ENCODE results near the gene MYH11. TPM values are rescaled to one million over a fixed set of nuclear protein-coding genes. Genes with fewer than 3 reads are reported as not detected.

MYH11 gene
- total RNA-seq, 1 experiment from 2014 or later, result not detected

GRCh38 chr16:15760129-15760528 is 96.7 kb downstream of the MYH11 start:
- no peaks in the 10 kb centered on the region for H3K27me3 ChIP-seq (replicated peaks; ENCODE audit: control insufficient read depth, insufficient read depth, low read length)
- H3K4me1 Mint-ChIP-seq (ENCODE audit: low read depth, unreplicated experiment), result no peaks in the 10 kb centered on the region
- H3K4me3 ChIP-seq (ENCODE audit: low read depth, low read length), result no peak overlapping the region
- BruUV-seq (replicated peaks), result no TSS peak
- POLR2A ChIA-PET, result no interaction called here
- DNase-seq, result no peak
- H3K36me3 ChIP-seq (ENCODE audit: control insufficient read depth, insufficient read depth, low read length), result no peaks in the 10 kb centered on the region
- H3K9me3 Mint-ChIP-seq (ENCODE audit: unreplicated experiment), result peaks cover 9% of the 10 kb centered on the region
- TF ChIP-seq CTCF (IDR thresholded peaks at IDR 0.05; ENCODE audit: insufficient read depth in 1 of 2, low read depth in 1 of 2, low read length in 1 of 2, severe bottlenecking in 1 of 2, unreplicated experiment in 1 of 2), result no peak
- H3K4me3 Mint-ChIP-seq (ENCODE audit: unreplicated experiment), result no peak overlapping the region
- CTCF ChIA-PET, result no interaction called here
- no peaks in the 10 kb centered on the region for H3K9me3 ChIP-seq
- peaks cover 10% of the 10 kb centered on the region for H3K27me3 Mint-ChIP-seq (ENCODE audit: insufficient read depth, unreplicated experiment)
- intact Hi-C loops (cut with micrococcal nuclease; ENCODE audit: unreplicated experiment), result no loop called here
- no peaks in the 10 kb centered on the region for H3K36me3 Mint-ChIP-seq (ENCODE audit: insufficient read depth, unreplicated experiment)
- H3K4me1 ChIP-seq, result no peaks in the 10 kb centered on the region
- no peak overlapping the region for H3K27ac Mint-ChIP-seq (ENCODE audit: unreplicated experiment)

- intact Hi-C loops (cut with micrococcal nuclease; ENCODE audit: unreplicated experiment), result loop anchor here (5.0 kb wide), 1 partner anchor 172 kb away; no protein-coding TSS in a partner anchor
- Histone ChIP-seq H3K4me1 (no peaks in the 10 kb centered on the region), H3K4me3 (ENCODE audit: low read depth, low read length) (no peak overlapping the region), H3K9me3 (no peaks in the 10 kb centered on the region), H3K36me3 (ENCODE audit: control insufficient read depth, insufficient read depth, low read length) (no peaks in the 10 kb centered on the region), H3K27me3 (replicated peaks; ENCODE audit: control insufficient read depth, insufficient read depth, low read length) (no peaks in the 10 kb centered on the region)
- no peaks in the 10 kb centered on the region for H3K4me1 Mint-ChIP-seq (ENCODE audit: low read depth, unreplicated experiment)
- no peaks in the 10 kb centered on the region for H3K36me3 Mint-ChIP-seq (ENCODE audit: insufficient read depth, unreplicated experiment)
- BruUV-seq (replicated peaks), result no TSS peak
- CTCF ChIA-PET, result no interaction called here
- no peak for TF ChIP-seq CTCF (IDR thresholded peaks at IDR 0.05; ENCODE audit: insufficient read depth in 1 of 2, low read depth in 1 of 2, low read length in 1 of 2, severe bottlenecking in 1 of 2, unreplicated experiment in 1 of 2)
- POLR2A ChIA-PET, result no interaction called here
- H3K27ac Mint-ChIP-seq (ENCODE audit: unreplicated experiment), result no peak overlapping the region
- peaks cover 9% of the 10 kb centered on the region for H3K9me3 Mint-ChIP-seq (ENCODE audit: unreplicated experiment)
- peaks cover 8% of the 10 kb centered on the region for H3K27me3 Mint-ChIP-seq (ENCODE audit: insufficient read depth, unreplicated experiment)
- H3K4me3 Mint-ChIP-seq (ENCODE audit: unreplicated experiment), result no peak overlapping the region
- DNase-seq, result no peak
These were observed 97.8 kb downstream of the MYH11 start for GRCh38 chr16:15759070-15759469.

- POLR2A ChIA-PET, result no interaction called here
These were observed 99.1 kb downstream of the MYH11 start for GRCh38 chr16:15757630-15758251.

More at GRCh38 chr16:15757630-15758251, 99.1 kb downstream of the MYH11 start:
- Mint-ChIP-seq H3K27me3 (ENCODE audit: insufficient read depth, unreplicated experiment) (peaks cover 8% of the 10 kb centered on the region), H3K4me3 (ENCODE audit: unreplicated experiment) (no peak overlapping the region), H3K36me3 (ENCODE audit: insufficient read depth, unreplicated experiment) (no peaks in the 10 kb centered on the region), H3K27ac (ENCODE audit: unreplicated experiment) (no peak overlapping the region), H3K9me3 (ENCODE audit: unreplicated experiment) (peaks cover 9% of the 10 kb centered on the region), H3K4me1 (ENCODE audit: low read depth, unreplicated experiment) (no peaks in the 10 kb centered on the region)
- no peaks in the 10 kb centered on the region for H3K4me1 ChIP-seq
- no peaks in the 10 kb centered on the region for H3K36me3 ChIP-seq (ENCODE audit: control insufficient read depth, insufficient read depth, low read length)
- TF ChIP-seq CTCF (IDR thresholded peaks at IDR 0.05; ENCODE audit: insufficient read depth in 1 of 2, low read depth in 1 of 2, low read length in 1 of 2, severe bottlenecking in 1 of 2, unreplicated experiment in 1 of 2), result no peak
- no peak for DNase-seq
- CTCF ChIA-PET, result interaction anchor here (0.6 to 1.0 kb wide), 2 partner anchors 11 to 20 kb away, joined by 3 to 4 read pairs; no protein-coding TSS in a partner anchor
- no TSS peak for BruUV-seq (replicated peaks)
- H3K4me3 ChIP-seq (ENCODE audit: low read depth, low read length), result no peak overlapping the region
- H3K9me3 ChIP-seq, result no peaks in the 10 kb centered on the region
- H3K27me3 ChIP-seq (replicated peaks; ENCODE audit: control insufficient read depth, insufficient read depth, low read length), result no peaks in the 10 kb centered on the region
- intact Hi-C loops (cut with micrococcal nuclease; ENCODE audit: unreplicated experiment), result loop anchor here (5.0 kb wide), 1 partner anchor 170 kb away; no protein-coding TSS in a partner anchor

All from Caco-2 (cell line).